Left renal cortex interstitium (tissue), 4 donors: ENCODE data around the gene LRRC1. TPM values are rescaled to one million over a fixed set of nuclear protein-coding genes. Genes with fewer than 3 reads are reported as not detected.

Experiments
- DNase-seq, 4 donors: peaks; one replicate each; pipeline ENCODE4 v3.0.0-alpha.2; 2013; ENCODE audit warnings: low read depth in 4 of 4, low spot score in 2 of 4, missing footprints in 1 of 4
- polyA plus RNA-seq, 4 donors: library from polyadenylated mRNA; unstranded; fragments of 120-200 nt; gene quantifications; one replicate each; pipeline ENCODE4 v1.2.1, GENCODE V29; 2013; ENCODE audit not compliant: insufficient read length in 4 of 4

The LRRC1 gene
- polyA plus RNA-seq, 4 donors = 24.1 to 32.4 (median 25.3) TPM

GRCh38 chr6:53947780-53948179, 153.0 kb downstream of the LRRC1 start:
- DNase-seq = no peak

GRCh38 chr6:53951383-53951782, 156.6 kb downstream of the LRRC1 start:
- no peak for DNase-seq

DNA sequence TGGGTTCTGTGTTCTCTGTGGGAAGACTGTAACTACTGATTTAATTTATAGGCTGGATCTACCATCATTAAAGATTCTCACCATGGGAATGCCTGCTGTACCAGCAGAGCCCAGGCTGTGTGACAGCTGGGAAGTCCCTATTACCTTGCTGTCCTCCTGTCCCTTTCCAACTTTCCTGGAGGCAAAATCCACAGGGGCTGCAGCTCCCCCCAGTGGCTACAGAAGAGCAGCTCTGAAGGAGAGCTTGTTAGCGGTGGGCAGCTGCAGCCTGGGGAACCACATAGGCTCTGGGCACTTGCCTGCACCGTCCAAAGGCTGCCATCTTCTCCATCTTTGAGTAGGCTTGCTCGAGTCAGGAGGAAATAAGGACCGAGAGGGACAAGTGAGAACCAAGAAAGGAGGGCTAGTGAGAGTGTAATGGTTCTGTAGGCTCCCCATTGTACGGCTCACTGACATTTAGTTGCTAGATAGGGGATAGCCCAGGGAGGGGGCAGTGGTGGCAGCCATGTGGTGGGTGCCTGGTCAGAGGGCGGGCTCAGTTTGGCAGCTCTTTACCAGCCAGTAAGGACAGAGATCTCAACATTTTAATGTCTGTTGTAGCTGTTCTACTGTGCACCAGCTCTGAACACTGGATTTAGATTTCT, 161.4 kb downstream of the LRRC1 start:
- peak in 1 of 4 donors; percentile 64 for DNase-seq

GRCh38 chr6:53956804-53957203, 162.0 kb downstream of the LRRC1 start:
- no peak for DNase-seq

- DNase-seq = no peak
Observed at GRCh38 chr6:53959717-53960116, 164.9 kb downstream of the LRRC1 start.

DNA sequence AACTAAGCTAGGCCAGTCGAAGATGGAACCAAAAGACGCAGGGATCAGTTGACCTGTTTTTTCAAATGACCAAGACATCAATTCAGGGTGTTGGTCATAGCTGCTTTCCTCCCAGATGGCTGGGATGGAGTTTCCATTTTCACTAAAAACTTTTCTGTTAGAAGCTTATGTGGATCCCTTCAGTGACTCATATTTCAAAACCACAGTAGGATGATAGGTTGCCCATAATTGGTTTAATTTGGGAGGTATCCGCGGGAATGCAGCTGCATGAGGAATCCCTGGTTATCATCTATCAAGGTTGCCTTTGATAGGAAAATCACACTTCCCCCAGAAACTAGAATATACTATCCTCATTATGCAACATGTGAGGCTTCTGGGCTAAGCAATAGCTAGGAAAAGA, 165.5 kb downstream of the LRRC1 start:
- DNase-seq = no peak

GRCh38 chr6:53961679-53962370, 167.0 kb downstream of the LRRC1 start:
- no peak for DNase-seq

- no peak for DNase-seq
Observed at GRCh38 chr6:53962646-53963045, 167.8 kb downstream of the LRRC1 start.

GRCh38 chr6:53967415-53967814, 172.6 kb downstream of the LRRC1 start:
- no peak for DNase-seq

Other genes starting within 250 kb of the LRRC1 start
- 10 to 100 TPM; 18.7 to 28.3 (median 23.9) TPM for gene GCLC, start 249.9 kb upstream of the LRRC1 start, polyA plus RNA-seq
- gene KLHL31, start 129.2 kb upstream of the LRRC1 start, polyA plus RNA-seq = 1 to 10 TPM; 1.8 to 5.3 (median 2.7) TPM